ENCODE results near the gene LRRC59. TPM values are rescaled to one million over a fixed set of nuclear protein-coding genes. Genes with fewer than 3 reads are reported as not detected.
A peak's percentile ranks its signal among the peaks of the same experiment; 100 is the strongest.

Gene LRRC59
- total and polyA plus RNA-seq, 8 donors = 32.2 to 117 (median 76.0) TPM

GRCh38 chr17:50347117-50347893 lies 50.0 kb downstream of the LRRC59 start:
- H3K27me3 ChIP-seq = no peaks in the 10 kb centered on the region
- H3K9me3 ChIP-seq = no peaks in the 10 kb centered on the region
- peaks cover 44 to 75% (median 64%) of the 10 kb centered on the region in 4 donors for H3K4me1 ChIP-seq
- WGBS, 5 donors = 8 to 35% (median 18%) methylated on average over 7 to 17 of the region's 17 CpGs
- no peak for TF ChIP-seq POLR2A (IDR thresholded peaks at IDR 0.05)
- no peak for TF ChIP-seq CTCF (IDR thresholded peaks at IDR 0.05)
- no peak for TF ChIP-seq EP300 (IDR thresholded peaks at IDR 0.05)
- TF ChIP-seq POLR2AphosphoS5 (IDR thresholded peaks at IDR 0.05) = no peak
- H3K27ac ChIP-seq = peak overlapping the region; percentile 85 to 91 (median 89)
- peak in 1 of 2 donors; percentile 45 for DNase-seq
- intact Hi-C loops (cut with DNase I; ENCODE audit: low total_unique reads) = no loop called here
- H3K4me3 ChIP-seq = peak overlapping the region; percentile 76 to 89 (median 82)
- H3K36me3 ChIP-seq = peaks cover 5 to 12% (median 9%) of the 10 kb centered on the region in 4 donors

GRCh38 chr17:50346313-50347116 lies 50.8 kb downstream of the LRRC59 start:
- DNase-seq = peak; percentile 63 to 73
- peaks cover 36 to 67% (median 56%) of the 10 kb centered on the region in 4 donors for H3K4me1 ChIP-seq
- peak overlapping the region; percentile 85 to 91 (median 89) for H3K27ac ChIP-seq
- TF ChIP-seq POLR2AphosphoS5 (IDR thresholded peaks at IDR 0.05) = no peak
- TF ChIP-seq POLR2A (IDR thresholded peaks at IDR 0.05) = no peak
- peak overlapping the region; percentile 76 to 89 (median 82) for H3K4me3 ChIP-seq
- no peaks in the 10 kb centered on the region for H3K9me3 ChIP-seq
- intact Hi-C loops (cut with DNase I; ENCODE audit: low total_unique reads) = no loop called here
- no peaks in the 10 kb centered on the region for H3K27me3 ChIP-seq
- 0 to 1% (median 1%) methylated on average over 32 to 57 of the region's 57 CpGs for WGBS, 5 donors
- peaks cover 0 to 5% (median 2%) of the 10 kb centered on the region in 4 donors for H3K36me3 ChIP-seq

- intact Hi-C loops (cut with DNase I; ENCODE audit: low total_unique reads) = no loop called here
- peak in 2 of 3 donors; percentile 91 to 94 for TF ChIP-seq POLR2AphosphoS5 (IDR thresholded peaks at IDR 0.05)
- no peak for TF ChIP-seq CTCF (IDR thresholded peaks at IDR 0.05)
- Histone ChIP-seq H3K4me3 (peak within 1 kb of the TSS; percentile 76 to 89 (median 82)), H3K4me1 (peaks cover 31 to 60% (median 52%) of the 10 kb centered on the region in 4 donors), H3K27ac (peak within 1 kb of the TSS; percentile 88 to 92 (median 91)), H3K9me3 (no peaks in the 10 kb centered on the region), H3K27me3 (no peaks in the 10 kb centered on the region), H3K36me3 (peaks cover 0 to 5% (median 2%) of the 10 kb centered on the region in 4 donors)
- WGBS, 5 donors = 2 to 4% (median 3%) methylated on average over 41 to 87 of the region's 87 CpGs
- DNase-seq = peak; percentile 95
Measured at GRCh38 chr17:50345432-50346312, 51.7 kb downstream of the LRRC59 start, which contains the start of gene XYLT2. Gene XYLT2, plus strand, starts transcription at chr17:50346126. Its CDS starts 15 bp downstream, at chr17:50346141.

- no peaks in the 10 kb centered on the region for H3K27me3 ChIP-seq
- peak overlapping the region in 3 of 4 donors; percentile 76 to 89 (median 88) for H3K4me3 ChIP-seq
- H3K27ac ChIP-seq = peak overlapping the region; percentile 88 to 92 (median 91)
- TF ChIP-seq POLR2A (IDR thresholded peaks at IDR 0.05) (no peak), POLR2AphosphoS5 (IDR thresholded peaks at IDR 0.05) (peak in 1 of 3 donors; percentile 49), CTCF (IDR thresholded peaks at IDR 0.05) (no peak), EP300 (IDR thresholded peaks at IDR 0.05) (no peak)
- peaks cover 31 to 62% (median 51%) of the 10 kb centered on the region in 4 donors for H3K4me1 ChIP-seq
- no peaks in the 10 kb centered on the region for H3K9me3 ChIP-seq
- WGBS, 5 donors = 19 to 33% (median 28%) methylated on average over 13 of the region's 13 CpGs
- intact Hi-C loops (cut with DNase I; ENCODE audit: low total_unique reads) = no loop called here
- DNase-seq = peak; percentile 37 to 69
- H3K36me3 ChIP-seq = peaks cover 0 to 5% (median 2%) of the 10 kb centered on the region in 4 donors
Measured at GRCh38 chr17:50344731-50345365, 52.5 kb downstream of the LRRC59 start.

All from stomach (tissue), 9 donors.